ENCODE results near the gene KIAA1958.
"Not testable (repeated sequence)": the region's sequence is repeated elsewhere in the genome, so short reads cannot be mapped to it uniquely, and the experiment has no call there.

KIAA1958 gene

DNA sequence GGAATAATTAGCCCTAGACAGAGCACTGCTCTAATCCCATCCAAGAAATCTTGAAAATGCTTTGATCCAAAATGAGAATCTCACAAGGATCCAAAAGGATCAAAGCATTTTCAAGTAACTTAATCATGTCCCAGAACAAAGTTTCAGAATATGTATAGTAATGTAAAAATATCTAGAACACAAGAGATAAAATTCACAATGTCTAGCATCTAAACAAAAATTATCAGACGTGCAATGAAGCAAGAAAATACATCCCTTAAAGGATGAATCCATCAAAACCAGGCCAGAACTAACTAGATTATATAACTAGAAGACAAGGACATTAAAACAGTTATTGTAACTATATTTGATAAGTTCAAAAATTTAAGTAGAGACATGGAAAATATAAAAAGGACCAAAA, 162.0 kb downstream of the KIAA1958 start:
- Mint-ChIP-seq H3K27me3 (no peaks in the 10 kb centered on the region), H3K27ac (no peak overlapping the region), H3K9me3 (peaks cover 37% of the 10 kb centered on the region), H3K4me3 (no peak overlapping the region), H3K4me1 (no peaks in the 10 kb centered on the region), H3K36me3 (ENCODE audit: low read depth) (peaks cover 35% of the 10 kb centered on the region)
- DNase-seq (no peak), ATAC-seq (no peak)

- H3K4me1 Mint-ChIP-seq, result no peaks in the 10 kb centered on the region
- H3K27ac Mint-ChIP-seq, result no peak overlapping the region
- peaks cover 12% of the 10 kb centered on the region for H3K9me3 Mint-ChIP-seq
- ATAC-seq (no peak), DNase-seq (no peak)
- no peak overlapping the region for H3K4me3 Mint-ChIP-seq
- H3K27me3 Mint-ChIP-seq, result no peaks in the 10 kb centered on the region
- peaks cover 4% of the 10 kb centered on the region for H3K36me3 Mint-ChIP-seq (ENCODE audit: low read depth)
Measured at GRCh38 chr9:112654282-112654681, 167.7 kb downstream of the KIAA1958 start.

DNA sequence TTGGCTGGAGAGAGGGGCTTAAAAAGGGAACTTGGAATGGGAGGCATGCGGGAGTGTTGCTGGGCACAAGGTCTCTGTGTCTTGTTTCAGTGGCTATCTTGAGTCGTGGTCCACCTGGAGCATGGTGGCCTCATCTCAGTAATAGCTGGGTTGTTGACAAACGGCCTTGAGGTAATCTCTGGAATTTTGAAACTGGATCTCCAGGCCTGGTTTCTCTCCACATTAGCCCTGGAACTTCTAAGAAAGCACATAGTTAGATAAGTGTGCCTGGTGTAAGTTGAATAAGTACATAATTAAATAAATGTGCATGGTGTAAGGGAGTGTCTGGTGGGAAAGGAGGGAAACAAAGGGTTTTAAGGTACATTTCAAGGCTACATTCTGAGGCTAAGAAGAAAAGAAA, 169.0 kb downstream of the KIAA1958 start:
- H3K36me3 Mint-ChIP-seq (ENCODE audit: low read depth), result no peaks in the 10 kb centered on the region

GRCh38 chr9:112659906-112660305, 173.3 kb downstream of the KIAA1958 start:
- Mint-ChIP-seq H3K4me1 (no peaks in the 10 kb centered on the region), H3K27me3 (no peaks in the 10 kb centered on the region), H3K4me3 (no peak overlapping the region), H3K36me3 (ENCODE audit: low read depth) (no peaks in the 10 kb centered on the region), H3K27ac (no peak overlapping the region), H3K9me3 (no peaks in the 10 kb centered on the region)
- DNase-seq (no peak), ATAC-seq (no peak)

More for the DNA sequence above, 169.0 kb downstream of the KIAA1958 start:
- no peak for DNase-seq
- no peak overlapping the region for H3K27ac Mint-ChIP-seq
- H3K27me3 Mint-ChIP-seq, result no peaks in the 10 kb centered on the region
- H3K9me3 Mint-ChIP-seq, result peaks cover 2% of the 10 kb centered on the region
- H3K4me1 Mint-ChIP-seq, result no peaks in the 10 kb centered on the region
- ATAC-seq, result no peak
- H3K4me3 Mint-ChIP-seq, result no peak overlapping the region

GRCh38 chr9:112663681-112664080, 177.1 kb downstream of the KIAA1958 start:
- H3K4me3 Mint-ChIP-seq, result no peak overlapping the region

DNA sequence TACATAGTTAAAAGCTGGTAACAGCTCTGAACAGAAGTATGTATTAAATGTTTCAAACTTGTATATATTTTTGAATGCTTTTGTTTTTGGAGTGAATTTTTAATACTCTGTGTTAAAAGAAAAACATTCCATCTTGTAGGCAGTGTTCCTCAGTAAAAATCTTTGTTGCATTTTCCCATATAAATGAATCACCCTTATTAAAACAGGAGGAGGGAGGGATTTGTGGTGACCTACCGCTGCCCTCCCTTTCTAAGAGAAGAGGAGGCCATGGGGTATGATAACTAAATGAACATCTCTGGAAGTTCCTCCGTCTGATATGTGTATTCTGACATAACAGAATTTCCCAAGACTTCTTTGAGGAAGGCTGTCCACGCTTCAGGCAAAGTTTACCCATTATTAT, 177.9 kb downstream of the KIAA1958 start:
- DNase-seq (no peak), ATAC-seq (no peak)
- H3K9me3 Mint-ChIP-seq, result no peaks in the 10 kb centered on the region
- H3K27me3 Mint-ChIP-seq, result no peaks in the 10 kb centered on the region
- H3K4me3 Mint-ChIP-seq, result no peak overlapping the region
- H3K36me3 Mint-ChIP-seq (ENCODE audit: low read depth), result no peaks in the 10 kb centered on the region
- H3K27ac Mint-ChIP-seq, result no peak overlapping the region
- no peaks in the 10 kb centered on the region for H3K4me1 Mint-ChIP-seq

More at GRCh38 chr9:112663681-112664080, 177.1 kb downstream of the KIAA1958 start:
- Mint-ChIP-seq H3K4me1 (no peaks in the 10 kb centered on the region), H3K27me3 (no peaks in the 10 kb centered on the region), H3K27ac (no peak overlapping the region), H3K9me3 (no peaks in the 10 kb centered on the region), H3K36me3 (ENCODE audit: low read depth) (no peaks in the 10 kb centered on the region)
- ATAC-seq (no peak), DNase-seq (no peak)

DNA sequence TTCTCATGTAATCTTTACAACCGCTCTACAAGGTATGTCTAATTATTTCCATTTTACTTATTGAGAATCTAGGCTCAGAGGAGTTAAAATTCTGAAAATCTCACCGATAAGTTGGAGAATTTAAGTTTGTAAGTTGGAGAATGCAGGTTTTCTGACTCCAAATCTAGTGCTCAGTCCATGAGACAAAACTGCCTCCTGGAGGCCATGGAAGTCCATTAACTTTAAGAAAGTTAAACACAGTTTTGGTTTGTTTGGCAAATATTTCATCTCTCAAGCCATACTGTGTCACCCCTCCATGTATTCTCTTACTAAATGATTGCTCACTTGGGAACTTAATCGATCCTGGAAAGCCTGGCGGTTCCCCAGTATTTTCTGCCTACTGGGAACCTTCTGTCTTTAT, 178.7 kb downstream of the KIAA1958 start:
- DNase-seq, result no peak
- no peaks in the 10 kb centered on the region for H3K4me1 Mint-ChIP-seq
- no peaks in the 10 kb centered on the region for H3K9me3 Mint-ChIP-seq
- H3K4me3 Mint-ChIP-seq, result no peak overlapping the region
- no peak overlapping the region for H3K27ac Mint-ChIP-seq
- no peaks in the 10 kb centered on the region for H3K36me3 Mint-ChIP-seq (ENCODE audit: low read depth)
- ATAC-seq, result no peak
- no peaks in the 10 kb centered on the region for H3K27me3 Mint-ChIP-seq

- Mint-ChIP-seq H3K27me3 (no peaks in the 10 kb centered on the region), H3K27ac (no peak overlapping the region), H3K9me3 (no peaks in the 10 kb centered on the region), H3K4me3 (no peak overlapping the region), H3K4me1 (no peaks in the 10 kb centered on the region), H3K36me3 (ENCODE audit: low read depth) (no peaks in the 10 kb centered on the region)
- ATAC-seq, result no peak
- no peak for DNase-seq
Measured at GRCh38 chr9:112669326-112669725, 182.7 kb downstream of the KIAA1958 start.

DNA sequence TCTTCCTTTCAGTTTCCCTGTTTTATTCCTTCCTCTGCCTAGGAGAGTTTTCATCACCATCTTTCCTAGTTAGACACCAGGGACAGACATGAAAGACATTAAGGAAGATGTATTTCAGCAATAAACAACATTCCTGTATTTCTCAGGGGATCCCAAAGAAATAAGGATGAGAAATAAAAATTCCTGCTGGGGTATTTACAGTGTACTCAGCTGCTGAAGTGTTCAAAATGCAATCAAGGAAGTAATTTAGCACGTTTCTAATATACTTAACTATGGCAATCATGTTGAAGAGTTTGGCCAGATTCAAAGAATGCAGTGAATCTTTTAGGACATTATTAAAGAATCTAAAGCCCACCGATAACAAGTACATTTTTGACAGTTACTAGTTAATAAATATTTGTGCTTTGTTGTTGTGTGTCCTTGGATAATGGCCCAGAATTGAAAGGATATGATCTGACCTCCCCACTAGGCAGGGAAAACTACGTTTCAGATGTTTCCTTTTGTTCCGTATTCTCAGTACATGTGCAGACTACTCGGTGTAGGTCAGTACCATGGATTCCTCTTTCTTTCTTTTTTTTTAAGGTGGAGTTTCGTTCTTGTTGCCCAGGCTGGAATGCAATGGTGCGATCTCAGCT, 184.5 kb downstream of the KIAA1958 start:
- Mint-ChIP-seq H3K27ac (no peak overlapping the region), H3K4me1 (no peaks in the 10 kb centered on the region), H3K27me3 (no peaks in the 10 kb centered on the region), H3K36me3 (ENCODE audit: low read depth) (no peaks in the 10 kb centered on the region), H3K9me3 (no peaks in the 10 kb centered on the region), H3K4me3 (no peak overlapping the region)
- no peak for ATAC-seq
- DNase-seq, result no peak

DNA sequence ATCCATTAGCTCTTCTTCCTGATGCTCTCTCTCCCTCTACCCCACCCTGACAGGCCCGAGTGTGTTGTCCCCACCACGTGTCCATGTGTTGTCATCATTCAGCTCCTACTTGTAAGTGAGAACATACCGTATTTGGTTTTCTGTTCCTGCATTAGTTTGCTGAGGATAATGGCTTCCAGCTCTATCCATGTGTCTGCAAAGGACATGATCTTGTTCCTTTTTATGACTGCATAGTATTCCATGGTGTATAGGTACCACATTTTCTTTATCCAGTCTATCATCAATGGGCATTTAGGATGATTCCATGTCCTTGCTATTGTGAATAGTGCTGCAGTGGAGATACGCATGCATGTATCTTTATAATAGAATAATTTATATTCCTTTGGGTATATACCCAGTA, 186.6 kb downstream of the KIAA1958 start:
- not testable (repeated sequence) for DNase-seq; H3K27me3 Mint-ChIP-seq; H3K4me1 Mint-ChIP-seq; ATAC-seq; H3K36me3 Mint-ChIP-seq (ENCODE audit: low read depth); H3K27ac Mint-ChIP-seq; H3K4me3 Mint-ChIP-seq
- peaks cover 12% of the 10 kb centered on the region for H3K9me3 Mint-ChIP-seq

DNA sequence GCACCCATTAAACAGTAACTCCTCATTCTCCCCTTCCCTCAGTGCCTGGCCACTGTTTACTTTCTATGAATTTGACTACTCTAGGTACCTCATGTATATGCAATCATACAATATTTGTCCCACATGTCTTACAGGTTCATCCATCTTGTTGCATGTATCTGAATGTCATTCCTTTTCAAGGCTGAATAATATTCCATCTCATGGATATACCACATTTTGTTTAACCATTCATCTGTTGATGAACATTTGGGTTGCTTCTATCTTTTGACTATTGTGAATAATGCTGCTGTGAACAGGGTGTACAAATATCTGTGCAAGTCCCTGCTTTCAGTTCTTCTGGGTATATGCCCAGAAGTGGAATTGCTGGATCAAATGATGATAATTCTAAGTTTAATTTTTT, 190.4 kb downstream of the KIAA1958 start:
- DNase-seq (no peak), ATAC-seq (no peak)
- Mint-ChIP-seq H3K9me3 (peaks cover 23% of the 10 kb centered on the region), H3K4me3 (no peak overlapping the region), H3K4me1 (no peaks in the 10 kb centered on the region), H3K36me3 (ENCODE audit: low read depth) (peaks cover 4% of the 10 kb centered on the region), H3K27ac (no peak overlapping the region), H3K27me3 (no peaks in the 10 kb centered on the region)

- ATAC-seq (no peak), DNase-seq (no peak)
- peaks cover 13% of the 10 kb centered on the region for H3K36me3 Mint-ChIP-seq (ENCODE audit: low read depth)
- H3K27me3 Mint-ChIP-seq, result no peaks in the 10 kb centered on the region
- H3K4me3 Mint-ChIP-seq, result no peak overlapping the region
- peaks cover 23% of the 10 kb centered on the region for H3K9me3 Mint-ChIP-seq
- no peak overlapping the region for H3K27ac Mint-ChIP-seq
- H3K4me1 Mint-ChIP-seq, result peaks cover 3% of the 10 kb centered on the region
Measured at GRCh38 chr9:112680731-112681402, 194.2 kb downstream of the KIAA1958 start.

- no peaks in the 10 kb centered on the region for H3K4me1 Mint-ChIP-seq
Measured at GRCh38 chr9:112689161-112689740, 202.6 kb downstream of the KIAA1958 start.

DNA sequence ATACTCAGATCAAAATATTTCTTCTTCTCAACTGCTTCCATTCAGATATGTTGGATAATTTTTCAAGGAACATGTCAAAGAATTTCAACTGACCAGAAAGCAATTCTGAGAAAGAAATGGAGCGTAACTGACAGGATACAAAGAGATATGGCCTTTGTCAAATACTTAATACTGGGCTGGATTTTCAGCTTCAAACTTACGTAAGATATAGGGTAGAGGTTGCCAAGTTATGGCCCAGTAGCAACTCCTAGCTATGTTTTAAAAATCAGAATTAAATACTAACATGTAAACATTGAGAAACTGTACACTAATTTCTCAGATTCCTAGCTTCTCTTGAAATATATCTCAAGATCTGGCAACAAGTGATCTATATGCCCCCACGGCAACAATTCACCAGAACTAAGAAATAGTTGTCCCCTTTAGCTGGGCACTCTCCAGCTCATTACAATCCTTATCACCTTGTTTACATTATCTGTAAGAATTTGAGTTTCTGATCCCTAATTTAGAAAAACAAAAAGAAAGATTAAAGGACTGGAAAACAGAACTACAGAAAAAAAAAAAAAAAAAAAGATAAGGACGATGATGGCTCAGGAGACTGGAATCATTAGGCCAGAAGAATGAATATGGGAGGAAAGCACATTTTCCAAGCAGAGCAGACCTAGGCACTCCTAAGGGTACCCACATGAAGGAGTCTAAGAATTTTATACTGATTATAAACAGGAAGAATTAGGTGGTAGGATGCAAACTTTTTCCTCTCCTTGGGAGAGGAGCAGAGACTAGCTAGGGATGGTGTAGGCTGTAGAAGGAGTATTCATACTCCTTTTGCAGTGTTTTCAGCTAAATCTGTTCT, 208.3 kb downstream of the KIAA1958 start:
- Mint-ChIP-seq H3K27ac (no peak overlapping the region), H3K4me3 (no peak overlapping the region), H3K36me3 (ENCODE audit: low read depth) (peaks cover 43% of the 10 kb centered on the region), H3K4me1 (peaks cover 28% of the 10 kb centered on the region), H3K27me3 (no peaks in the 10 kb centered on the region), H3K9me3 (no peaks in the 10 kb centered on the region)
- DNase-seq (no peak), ATAC-seq (no peak)

More at GRCh38 chr9:112689161-112689740, 202.6 kb downstream of the KIAA1958 start:
- H3K9me3 Mint-ChIP-seq, result no peaks in the 10 kb centered on the region
- no peak overlapping the region for H3K4me3 Mint-ChIP-seq
- peaks cover 40% of the 10 kb centered on the region for H3K36me3 Mint-ChIP-seq (ENCODE audit: low read depth)
- ATAC-seq (no peak), DNase-seq (no peak)
- no peak overlapping the region for H3K27ac Mint-ChIP-seq
- H3K27me3 Mint-ChIP-seq, result no peaks in the 10 kb centered on the region

Data from activated naive CD8-positive, alpha-beta T cell treated with anti-CD3 and anti-CD28 coated beads, Interleukin-2, amount 50 U/mL, for 24 hours (primary cell).